HG03159 (cell line): ENCODE data around the gene AP1AR.
A peak's percentile ranks its signal among the peaks of the same experiment; 100 is the strongest.
"Not testable (repeated sequence)": the region's sequence is repeated elsewhere in the genome, so short reads cannot be mapped to it uniquely, and the experiment has no call there.

Source experiments
- ATAC-seq: cut with Tn5 transposase; IDR thresholded peaks from one replicate; pipeline ENCODE4 v1.9.1; 2021; ENCODE audit warnings: mild to moderate bottlenecking, moderate library complexity; ENCODE audit not compliant: unreplicated experiment

AP1AR gene

GRCh38 chr4:112277705-112278448 lies 46.3 kb downstream of the AP1AR start:
- ATAC-seq = no peak

DNA sequence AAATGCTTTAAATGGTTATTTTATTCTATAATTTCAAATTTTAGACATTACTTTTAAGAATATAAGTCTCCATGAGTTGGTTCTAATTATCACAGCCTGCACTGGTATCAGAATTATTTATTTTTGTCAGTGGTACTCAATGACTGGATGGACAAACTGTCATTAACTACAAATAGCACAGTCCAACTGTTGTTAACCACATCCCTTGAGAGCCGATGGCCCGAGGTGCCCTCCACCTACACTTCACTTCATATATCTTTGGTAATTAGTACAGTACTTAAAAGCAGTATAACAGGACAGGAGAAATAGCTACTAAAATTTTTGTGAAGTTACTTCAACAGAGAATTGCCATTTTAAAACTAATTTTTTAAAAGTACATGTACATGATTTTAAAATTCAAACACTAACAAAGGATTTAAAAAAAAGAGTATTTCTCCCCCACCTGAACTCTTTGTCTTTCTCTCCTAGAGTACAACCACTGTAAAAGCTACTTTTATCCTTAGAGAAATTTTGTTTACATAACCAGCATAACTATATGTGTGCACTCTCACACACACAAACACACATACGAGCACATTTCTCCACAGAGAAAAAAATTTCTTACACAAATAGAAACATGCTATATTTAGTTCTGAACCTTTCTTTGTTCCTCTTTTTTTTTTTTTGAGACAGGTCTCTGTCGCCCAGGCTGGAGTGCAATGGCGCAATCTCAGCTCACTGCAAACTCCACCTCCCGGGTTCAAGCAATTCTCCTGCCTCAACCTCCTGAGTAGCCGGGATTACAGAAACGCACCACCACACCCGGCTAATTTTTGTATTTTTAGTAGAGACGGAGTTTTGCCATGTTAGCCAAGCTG lies 47.7 kb downstream of the AP1AR start:
- peak; percentile 72 for ATAC-seq

GRCh38 chr4:112279882-112280315 lies 48.3 kb downstream of the AP1AR start:
- ATAC-seq = no peak

- ATAC-seq = no peak
Observed at GRCh38 chr4:112280386-112281056, 48.9 kb downstream of the AP1AR start.

- ATAC-seq = not testable (repeated sequence)
Observed at GRCh38 chr4:112281895-112282398, 50.4 kb downstream of the AP1AR start.

- no peak for ATAC-seq
Observed at GRCh38 chr4:112282860-112283667, 51.5 kb downstream of the AP1AR start.

DNA sequence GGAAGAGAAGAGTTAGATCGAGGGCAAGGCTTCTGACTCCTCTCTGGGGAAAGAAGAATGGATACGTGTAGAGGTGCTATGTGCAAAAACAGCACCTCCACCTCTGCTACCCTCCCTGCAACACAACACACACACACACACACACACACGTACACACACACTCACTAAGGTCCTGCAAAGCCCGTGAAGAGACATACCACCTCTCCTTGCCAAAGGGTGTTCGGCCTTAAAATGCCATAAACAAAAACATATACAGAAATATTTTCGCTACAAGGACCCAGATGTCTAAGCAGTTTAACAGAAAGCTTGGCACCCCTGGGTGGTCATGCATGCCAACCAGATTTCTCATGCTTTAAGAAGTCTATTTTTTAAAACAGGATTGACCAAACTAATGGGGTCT lies 52.6 kb downstream of the AP1AR start:
- no peak for ATAC-seq

DNA sequence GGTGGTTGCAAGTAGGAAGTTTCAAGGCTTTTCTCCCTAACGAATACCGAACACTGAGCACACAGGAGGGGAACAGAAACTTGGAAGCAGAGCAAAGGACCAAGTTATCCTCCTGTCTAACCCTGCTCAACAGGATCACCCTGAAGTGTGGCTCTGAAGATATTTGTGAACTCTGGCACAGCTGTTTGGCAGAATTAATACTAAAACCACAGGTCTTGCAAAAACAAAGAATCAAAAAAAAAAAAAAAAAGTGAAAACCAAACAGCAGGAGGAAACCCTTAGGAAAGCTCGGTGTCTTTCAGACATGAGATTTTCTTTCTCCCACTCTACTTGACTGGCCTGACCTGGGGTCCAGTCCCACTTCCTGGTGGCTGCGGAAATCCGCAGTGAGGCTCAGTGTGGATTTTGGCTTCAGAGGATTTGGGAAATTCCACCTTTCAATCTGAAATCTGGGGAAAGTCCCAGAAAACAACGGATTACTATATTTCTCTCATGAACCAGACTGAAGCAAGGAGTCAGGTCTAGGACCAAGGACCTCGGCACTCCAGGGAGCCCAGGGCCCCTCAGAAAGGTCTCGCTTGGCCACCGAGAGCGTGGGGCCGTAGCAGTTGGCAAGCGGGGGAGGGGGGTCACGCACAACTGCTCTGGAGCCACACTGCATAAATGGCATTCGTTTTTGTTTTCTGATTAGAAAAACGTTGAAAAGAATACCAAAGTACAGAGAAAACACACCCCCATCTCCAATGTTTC lies 53.2 kb downstream of the AP1AR start:
- ATAC-seq = no peak

GRCh38 chr4:112287258-112287989 lies 55.8 kb downstream of the AP1AR start:
- peak; percentile 21 for ATAC-seq

DNA sequence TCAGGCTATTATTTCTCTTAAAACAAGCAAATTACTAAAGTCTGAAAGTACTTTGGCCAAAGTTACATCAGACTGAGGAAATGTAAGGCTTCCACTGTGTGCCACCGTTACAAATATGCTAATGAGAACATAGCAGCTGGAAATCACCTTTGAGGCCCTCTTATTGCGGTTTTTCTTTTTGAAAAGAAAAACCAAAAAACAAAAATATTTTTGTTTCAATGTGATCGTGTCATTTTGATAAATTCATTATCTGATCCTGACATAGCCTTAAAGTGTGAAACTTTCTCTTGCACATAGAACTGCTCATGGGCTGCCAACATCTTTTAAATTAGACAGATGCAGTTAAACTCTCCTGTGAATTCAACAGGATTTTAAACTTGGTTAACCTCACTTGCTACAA lies 56.9 kb downstream of the AP1AR start:
- peak; percentile 30 for ATAC-seq

DNA sequence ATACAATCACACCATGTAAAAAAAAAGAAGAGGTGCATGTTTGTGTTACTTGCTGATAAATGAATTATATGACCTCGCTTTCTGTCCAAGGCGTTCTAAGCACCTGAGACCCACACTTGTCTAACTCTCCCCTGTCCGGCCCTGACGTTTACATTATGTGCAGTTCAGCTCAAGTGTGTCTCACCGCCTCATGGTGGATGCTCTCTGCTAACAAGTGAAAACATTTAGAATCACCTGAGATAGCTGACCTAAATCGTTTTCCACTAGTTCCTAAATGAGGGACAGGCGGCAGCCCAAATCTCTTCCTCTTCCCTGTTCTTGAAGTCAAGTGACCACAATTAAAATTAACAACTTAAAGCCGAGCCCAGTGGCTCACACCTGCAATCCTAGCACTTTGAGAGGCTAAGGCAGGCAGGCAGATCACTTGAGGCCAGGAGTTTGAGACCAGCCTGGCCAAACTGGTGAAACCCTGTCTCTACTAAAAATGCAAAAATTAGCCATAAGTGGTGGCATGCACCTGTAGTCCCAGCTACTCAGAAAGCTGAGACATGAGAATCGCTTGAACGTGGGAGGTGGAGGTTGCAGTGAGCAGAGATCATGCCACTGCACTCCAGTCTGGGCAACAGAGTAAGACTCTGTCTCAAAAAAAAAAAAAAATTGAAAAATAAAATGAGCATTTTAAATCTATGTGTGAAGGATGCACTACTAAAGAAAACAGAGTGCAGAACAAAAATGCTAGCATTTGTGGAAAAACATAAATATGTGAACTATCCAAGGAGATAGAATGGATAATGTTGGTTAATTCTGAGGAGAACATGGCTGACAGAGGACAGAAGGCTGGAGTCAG lies 58.0 kb downstream of the AP1AR start:
- no peak for ATAC-seq

GRCh38 chr4:112290341-112290740 lies 58.8 kb downstream of the AP1AR start:
- ATAC-seq = no peak

- ATAC-seq = peak; percentile 78
Observed at GRCh38 chr4:112296949-112297880, 65.6 kb downstream of the AP1AR start, which contains the start of gene ALPK1. Gene ALPK1, plus strand, starts transcription at chr4:112297369.

GRCh38 chr4:112299721-112300120 lies 68.1 kb downstream of the AP1AR start:
- no peak for ATAC-seq

DNA sequence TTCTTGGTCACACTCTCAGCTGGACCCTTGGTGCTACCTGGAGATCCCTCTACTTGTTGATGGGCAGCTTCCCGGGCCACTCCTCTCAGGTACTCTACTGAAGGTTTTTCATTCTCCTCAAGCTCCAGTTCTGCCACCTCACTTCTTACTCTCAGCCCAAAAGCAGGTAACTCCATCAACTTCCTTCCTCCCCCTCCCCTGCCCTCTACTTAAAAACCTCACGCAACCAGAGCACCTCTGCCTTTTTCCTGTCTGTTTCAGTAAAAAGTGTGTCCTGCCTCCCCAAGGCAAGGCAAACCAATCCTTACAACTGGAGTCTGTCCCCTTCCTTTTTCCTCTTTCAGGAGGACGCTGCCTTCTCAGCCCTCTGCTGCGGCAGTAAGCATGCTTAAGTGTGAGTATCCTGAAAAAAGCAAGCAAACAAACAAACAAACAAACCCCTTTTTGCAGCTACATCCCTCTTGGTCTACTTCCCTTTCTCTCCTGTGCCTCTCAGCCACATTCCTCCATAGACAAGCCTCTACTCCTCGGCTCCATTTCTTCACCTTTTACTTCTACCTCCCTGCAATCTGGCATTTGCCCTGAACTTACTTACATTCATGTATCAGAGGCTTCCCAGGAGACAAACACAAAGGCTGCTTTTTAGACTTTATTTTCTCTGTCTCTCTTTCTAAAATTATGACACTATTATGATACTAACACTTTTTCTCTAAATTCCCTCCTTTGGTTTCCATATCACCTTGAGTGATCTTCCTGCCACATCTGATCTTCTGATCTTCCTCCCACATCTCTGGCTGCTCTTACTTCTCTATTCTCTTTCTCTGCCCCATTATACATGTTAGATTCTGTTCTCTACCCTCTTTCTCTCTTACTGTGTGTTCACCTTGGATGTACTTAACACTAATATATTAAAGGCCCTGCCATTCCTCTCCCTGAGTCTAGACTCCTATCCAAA lies 71.0 kb downstream of the AP1AR start:
- ATAC-seq = no peak

- not testable (repeated sequence) for ATAC-seq
Observed at GRCh38 chr4:112305477-112305876, 73.9 kb downstream of the AP1AR start.
